ENCODE data around the gene MAML2.

MAML2 gene

GRCh38 chr11:96214777-96215109 is 128.3 kb downstream of the MAML2 start:
- DNase-seq (ENCODE audit: extremely low read depth, low read depth), result no peak
- no peak for TF ChIP-seq CTCF (IDR thresholded peaks at IDR 0.05; ENCODE audit: low read depth, low read length)

- TF ChIP-seq CTCF (IDR thresholded peaks at IDR 0.05; ENCODE audit: low read depth, low read length), result no peak
- DNase-seq (ENCODE audit: extremely low read depth, low read depth), result peak; percentile 48
These were observed 129.5 kb downstream of the MAML2 start for GRCh38 chr11:96213500-96213899.

DNA sequence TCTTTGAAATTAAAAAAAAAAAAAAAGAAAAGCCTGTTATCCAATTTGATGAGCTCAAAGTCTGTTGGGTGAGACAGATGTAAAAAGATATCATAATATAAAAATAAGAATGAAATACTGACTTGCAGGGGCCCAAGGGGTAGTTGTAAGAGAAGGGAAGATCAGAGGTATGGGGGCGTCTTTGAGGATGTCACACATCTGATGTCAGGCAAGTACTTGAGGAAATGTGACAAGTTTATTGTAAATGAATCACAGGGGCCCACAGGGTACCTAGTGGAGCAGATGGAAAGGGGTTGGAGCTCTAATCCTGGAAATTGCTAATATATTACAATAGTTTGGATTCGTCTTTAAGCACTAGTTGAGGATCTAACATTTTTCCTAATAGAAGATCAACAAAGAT is 131.6 kb downstream of the MAML2 start:
- no peak for TF ChIP-seq CTCF (IDR thresholded peaks at IDR 0.05; ENCODE audit: low read depth, low read length)
- DNase-seq (ENCODE audit: extremely low read depth, low read depth), result no peak

- no peak for TF ChIP-seq CTCF (IDR thresholded peaks at IDR 0.05; ENCODE audit: low read depth, low read length)
- no peak for DNase-seq (ENCODE audit: extremely low read depth, low read depth)
These were observed 135.2 kb downstream of the MAML2 start for GRCh38 chr11:96207459-96208449.

- DNase-seq (ENCODE audit: extremely low read depth, low read depth), result no peak
- TF ChIP-seq CTCF (IDR thresholded peaks at IDR 0.05; ENCODE audit: low read depth, low read length), result no peak
These were observed 136.0 kb downstream of the MAML2 start for GRCh38 chr11:96206955-96207354.

- no peak for TF ChIP-seq CTCF (IDR thresholded peaks at IDR 0.05; ENCODE audit: low read depth, low read length)
- no peak for DNase-seq (ENCODE audit: extremely low read depth, low read depth)
These were observed 137.6 kb downstream of the MAML2 start for GRCh38 chr11:96205460-96205809.

DNA sequence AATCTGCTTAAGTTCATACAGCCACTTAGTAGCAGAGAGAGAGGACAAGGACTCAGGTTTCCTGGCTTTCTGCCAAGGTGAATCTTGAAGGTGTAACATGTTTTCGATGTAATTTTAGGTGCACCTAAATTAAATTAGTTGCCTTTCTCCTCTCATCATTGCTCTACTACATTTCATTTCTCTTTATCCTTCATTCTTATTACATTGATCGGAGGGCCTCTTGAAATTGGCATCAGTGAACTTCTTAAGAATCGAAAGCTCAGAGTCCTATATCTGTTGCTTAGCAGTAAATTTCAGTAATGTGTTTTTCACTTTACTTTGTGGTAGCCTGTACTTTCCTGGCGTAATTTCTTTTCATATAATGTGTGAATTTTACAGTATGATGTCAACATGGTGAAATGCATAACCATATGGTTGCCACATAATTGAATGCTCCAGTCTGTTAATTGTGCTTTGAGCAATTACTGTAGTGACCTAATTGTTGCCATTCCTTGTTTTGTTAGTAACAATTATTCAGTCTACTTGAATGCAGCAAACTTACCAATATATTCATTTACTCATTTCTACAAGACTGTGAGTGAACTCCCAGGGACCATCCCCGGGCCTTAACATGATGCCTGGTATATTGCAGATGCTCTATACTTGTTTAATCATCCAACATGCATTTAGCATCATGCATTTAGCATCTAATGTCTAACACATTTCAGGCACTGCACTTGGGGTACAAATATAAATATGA is 138.1 kb downstream of the MAML2 start:
- no peak for DNase-seq (ENCODE audit: extremely low read depth, low read depth)
- no peak for TF ChIP-seq CTCF (IDR thresholded peaks at IDR 0.05; ENCODE audit: low read depth, low read length)
